ENCODE measurements around the gene VPS13C. TPM values are rescaled to one million over a fixed set of nuclear protein-coding genes. Genes with fewer than 3 reads are reported as not detected.
"Not testable (repeated sequence)": the region's sequence is repeated elsewhere in the genome, so short reads cannot be mapped to it uniquely, and the experiment has no call there.

The VPS13C gene
- polyA plus RNA-seq, 4 donors: 33.6 to 59.9 (median 41.1) TPM

DNA sequence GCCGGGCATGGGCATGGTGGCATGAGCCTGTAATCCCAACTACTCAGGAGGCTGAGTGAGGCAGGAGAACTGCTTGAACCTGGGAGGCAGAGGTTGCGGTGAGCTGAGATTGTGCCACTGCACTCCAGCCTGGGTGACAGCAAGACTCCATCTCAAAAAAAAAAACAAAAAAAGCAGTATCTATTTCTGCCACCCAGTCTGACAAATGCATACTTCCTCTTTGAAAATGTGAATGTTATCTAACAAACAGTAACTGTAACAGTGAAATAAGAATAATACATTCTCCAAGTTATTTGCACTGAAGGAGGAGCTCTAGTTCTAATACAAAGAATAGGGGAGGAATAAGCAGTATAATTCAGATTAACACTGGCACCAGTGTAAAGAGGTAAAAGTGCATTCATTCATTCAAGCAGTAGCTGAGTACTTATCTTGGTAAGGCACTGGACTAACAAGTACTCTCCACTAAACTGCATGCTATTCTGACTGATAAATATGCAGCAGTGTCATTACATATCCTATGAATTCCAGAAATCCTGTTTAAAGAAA, 12.9 kb downstream of the VPS13C start:
- no peak for DNase-seq (ENCODE audit: low read depth in 4 of 4, low spot score in 2 of 4)

DNA sequence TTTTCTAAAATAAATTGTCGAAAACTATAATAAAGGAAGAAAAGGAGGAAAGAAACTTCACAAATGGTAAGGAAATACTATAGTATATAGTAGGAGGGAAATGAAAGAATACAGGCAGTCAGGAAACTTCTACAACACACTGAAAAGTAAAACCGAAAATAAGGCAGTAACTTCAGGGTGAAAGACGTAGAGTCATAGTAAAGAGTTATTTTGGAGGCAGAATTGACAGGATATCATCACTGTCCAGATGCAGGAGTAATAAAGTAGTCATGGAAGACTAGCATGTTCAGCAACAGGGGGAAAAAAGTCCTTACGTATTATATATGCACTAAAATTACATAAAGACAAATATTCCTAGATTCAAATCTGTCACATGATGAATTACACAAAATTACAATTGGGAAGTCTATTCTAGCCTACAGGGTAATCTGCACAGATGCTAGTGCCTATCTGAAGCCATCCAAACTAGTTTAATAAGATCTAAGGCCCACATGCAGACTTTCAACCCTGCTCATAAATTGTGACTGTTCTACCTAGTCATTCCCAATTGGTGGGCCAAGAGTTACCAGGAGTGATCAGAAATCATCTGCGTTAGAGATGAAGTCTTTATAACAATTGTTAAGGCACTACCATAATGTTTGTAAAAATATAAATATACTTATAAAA, 14.0 kb downstream of the VPS13C start:
- DNase-seq (ENCODE audit: low read depth in 4 of 4, low spot score in 2 of 4): no peak

DNA sequence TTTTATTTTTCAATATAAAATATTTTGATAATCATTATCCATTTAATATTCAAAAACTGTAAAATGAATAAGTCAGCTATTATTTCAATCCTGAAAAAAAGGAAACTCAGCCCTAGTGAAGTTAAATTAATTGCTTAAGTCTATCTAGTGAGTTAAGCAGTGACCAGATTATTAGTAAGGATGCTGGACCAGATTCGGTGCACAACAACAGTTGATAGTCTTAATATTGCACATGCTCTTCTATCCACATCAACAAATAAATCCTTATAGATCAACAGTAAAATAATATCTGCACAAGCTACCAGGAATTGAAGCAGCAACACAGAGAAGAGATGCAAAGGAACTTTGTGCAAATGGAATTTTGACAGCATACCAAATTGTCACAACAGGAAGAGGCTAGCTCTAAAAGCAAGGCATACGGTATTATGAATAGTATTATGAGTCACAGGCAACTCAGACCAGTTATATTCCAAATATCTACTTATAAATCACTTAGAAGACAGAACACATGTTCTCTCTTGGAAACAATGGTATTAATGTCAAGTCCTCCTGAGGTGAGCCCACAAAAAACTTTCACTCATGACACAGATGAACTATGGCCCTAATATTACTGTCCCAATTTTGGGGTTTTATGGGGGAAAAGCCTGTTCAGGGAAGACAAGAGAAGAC, 24.9 kb downstream of the VPS13C start:
- DNase-seq (ENCODE audit: low read depth in 4 of 4, low spot score in 2 of 4): no peak

DNA sequence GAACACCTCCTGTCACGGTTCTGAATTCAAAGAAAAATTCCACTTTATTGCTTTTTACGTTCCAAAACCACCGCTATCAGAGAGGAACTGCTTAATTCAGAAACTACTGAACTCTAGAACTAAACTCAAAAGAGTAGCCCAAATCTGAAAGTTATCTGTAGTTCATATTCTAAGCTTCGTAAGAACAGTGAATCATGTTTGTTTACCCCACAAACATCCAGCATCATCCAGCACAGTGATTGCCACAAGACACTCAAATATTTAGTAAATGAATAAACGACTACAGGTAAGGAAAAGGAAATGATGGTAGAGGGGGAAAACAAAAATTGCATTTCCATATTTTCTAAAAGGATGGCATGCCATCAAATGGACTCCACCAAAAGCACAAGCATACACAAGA, 32.3 kb downstream of the VPS13C start:
- no peak for DNase-seq (ENCODE audit: low read depth in 4 of 4, low spot score in 2 of 4)

DNA sequence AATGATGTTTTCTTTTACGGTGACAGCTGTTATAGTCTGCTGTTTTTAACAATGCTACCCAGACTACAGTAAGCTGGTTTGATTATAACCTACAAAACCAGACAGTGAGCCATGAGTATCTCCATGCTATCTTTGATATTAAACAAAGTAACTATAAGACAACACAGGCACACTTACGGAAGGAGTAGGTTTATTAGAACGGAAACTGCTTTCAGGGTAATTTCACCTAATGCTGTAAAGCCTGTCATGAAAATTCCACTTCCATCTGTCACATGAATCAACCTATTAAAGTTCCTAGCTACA, 33.0 kb downstream of the VPS13C start:
- DNase-seq (ENCODE audit: low read depth in 4 of 4, low spot score in 2 of 4): no peak

DNA sequence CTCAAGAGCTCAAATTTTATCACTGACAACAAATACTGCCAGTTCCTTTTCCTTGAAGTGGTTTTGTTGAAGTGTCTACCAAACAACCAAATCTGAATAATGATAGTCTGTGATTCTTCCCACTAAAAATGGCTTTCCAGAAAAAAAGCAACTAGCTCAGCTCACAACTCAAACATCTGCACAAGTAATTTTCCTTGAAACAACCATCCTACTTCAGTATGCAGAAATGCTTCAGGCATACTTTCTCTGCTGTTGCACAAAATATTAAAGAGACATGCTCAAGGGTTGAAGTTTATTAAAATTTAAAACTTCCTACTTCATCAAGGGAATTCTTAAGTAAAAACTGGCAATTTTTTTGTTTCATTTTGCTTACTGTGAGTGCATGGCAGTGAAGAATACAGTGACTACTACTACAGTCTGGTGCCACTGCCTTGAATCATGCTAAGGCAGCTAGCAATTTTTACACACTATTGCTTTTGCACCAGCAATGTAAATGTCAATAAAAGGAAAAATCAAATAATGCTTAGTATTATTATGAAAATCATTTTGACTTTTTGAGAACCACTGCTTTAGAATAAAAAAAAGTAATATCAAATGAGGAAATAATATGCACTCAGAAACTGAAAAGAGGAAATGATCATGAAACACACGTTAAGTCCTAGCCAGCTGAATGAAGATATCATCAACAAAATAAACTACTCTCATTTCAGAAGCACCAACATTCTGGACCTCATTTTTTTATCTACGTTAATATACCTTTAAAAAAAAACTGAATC, 33.6 kb downstream of the VPS13C start:
- no peak for DNase-seq (ENCODE audit: low read depth in 4 of 4, low spot score in 2 of 4)

DNA sequence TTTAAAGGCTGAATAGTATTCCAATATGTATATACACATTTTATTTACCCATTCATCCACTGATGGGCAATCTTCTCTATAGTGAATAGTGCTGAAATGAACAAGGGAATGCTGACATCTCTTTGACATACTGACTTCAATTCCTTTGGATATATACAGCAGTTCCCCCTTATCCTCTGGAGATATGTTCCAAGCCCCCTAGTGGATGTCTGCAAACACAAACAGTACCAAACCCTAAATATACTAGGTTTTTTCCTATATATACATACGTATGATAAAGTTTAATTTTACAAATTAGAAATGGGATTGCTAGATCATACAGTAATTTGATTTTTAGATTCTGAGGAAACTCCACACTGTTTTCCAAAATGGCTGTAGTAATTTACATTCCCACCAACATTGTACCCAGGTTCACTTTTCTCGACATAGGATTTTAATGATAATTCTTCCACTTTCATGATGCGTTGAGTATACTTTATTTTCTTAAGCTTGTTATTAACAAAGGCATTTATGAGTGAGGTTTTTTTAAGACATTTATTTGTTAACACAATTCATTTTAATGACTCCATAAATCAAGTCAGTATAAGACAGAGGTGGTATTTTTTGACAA, 38.2 kb downstream of the VPS13C start:
- DNase-seq (ENCODE audit: low read depth in 4 of 4, low spot score in 2 of 4): no peak

DNA sequence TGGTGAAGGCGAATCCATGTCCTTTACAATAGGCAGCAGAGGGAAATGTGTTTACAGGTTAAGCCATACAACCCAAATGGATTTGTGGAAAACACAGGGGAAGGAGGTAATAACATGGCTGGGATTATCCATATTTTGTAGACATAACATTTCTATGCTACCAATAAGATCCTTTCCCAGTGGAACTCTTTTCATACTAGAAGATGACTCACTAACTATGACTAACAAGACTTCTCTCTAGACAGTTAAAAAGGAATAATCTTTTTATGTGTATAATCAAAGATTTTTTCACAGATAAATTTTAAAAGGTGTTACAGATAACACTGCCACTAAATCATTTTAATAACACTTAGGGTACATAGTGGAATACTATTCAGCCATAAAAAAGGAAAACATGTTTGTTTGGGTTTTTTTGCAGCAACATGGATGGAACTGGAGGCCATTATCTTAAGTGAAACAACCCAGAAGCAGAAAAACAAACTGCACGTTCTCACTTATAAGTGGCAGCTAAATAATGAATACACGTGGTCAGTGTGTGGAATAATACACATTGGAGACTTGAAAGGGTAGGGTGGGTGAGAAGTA, 39.6 kb downstream of the VPS13C start:
- no peak for DNase-seq (ENCODE audit: low read depth in 4 of 4, low spot score in 2 of 4)

DNA sequence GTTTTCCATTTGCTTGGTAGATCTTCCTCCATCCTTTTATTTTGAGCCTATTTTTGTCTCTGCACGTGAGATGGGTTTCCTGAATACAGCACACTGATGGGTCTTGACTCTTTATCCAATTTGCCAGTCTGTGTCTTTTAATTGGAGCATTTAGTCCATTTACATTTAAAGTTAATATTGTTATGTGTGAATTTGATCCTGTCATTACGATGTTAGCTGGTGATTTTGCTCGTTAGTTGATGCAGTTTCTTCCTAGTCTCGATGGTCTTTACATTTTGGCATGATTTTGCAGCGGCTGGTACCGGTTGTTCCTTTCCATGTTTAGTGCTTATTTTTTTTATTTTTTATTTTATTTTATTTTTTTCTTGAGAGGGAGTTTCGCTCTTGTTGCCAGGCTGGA, 54.9 kb downstream of the VPS13C start:
- not testable (repeated sequence) for DNase-seq (ENCODE audit: low read depth in 4 of 4, low spot score in 2 of 4)

DNA sequence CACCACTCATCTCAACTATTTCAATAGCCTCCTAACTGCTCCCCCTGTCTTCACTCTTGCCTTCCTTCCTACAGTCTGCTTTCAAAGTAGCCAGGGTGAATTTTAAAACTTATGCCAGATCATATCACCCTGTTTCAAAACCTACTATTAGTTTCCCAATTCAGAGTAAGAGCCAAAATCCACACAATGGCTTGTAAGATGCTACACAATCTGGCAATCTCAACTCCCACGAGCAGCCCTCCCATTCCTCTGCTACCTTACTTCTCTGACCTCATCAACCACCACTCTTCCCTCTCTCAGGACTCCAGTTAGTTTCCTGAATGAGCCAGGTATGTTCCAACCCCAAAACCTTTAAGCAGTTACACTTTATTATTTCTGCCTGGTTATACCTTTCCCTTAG, 62.5 kb downstream of the VPS13C start:
- no peak for DNase-seq (ENCODE audit: low read depth in 4 of 4, low spot score in 2 of 4)

DNA sequence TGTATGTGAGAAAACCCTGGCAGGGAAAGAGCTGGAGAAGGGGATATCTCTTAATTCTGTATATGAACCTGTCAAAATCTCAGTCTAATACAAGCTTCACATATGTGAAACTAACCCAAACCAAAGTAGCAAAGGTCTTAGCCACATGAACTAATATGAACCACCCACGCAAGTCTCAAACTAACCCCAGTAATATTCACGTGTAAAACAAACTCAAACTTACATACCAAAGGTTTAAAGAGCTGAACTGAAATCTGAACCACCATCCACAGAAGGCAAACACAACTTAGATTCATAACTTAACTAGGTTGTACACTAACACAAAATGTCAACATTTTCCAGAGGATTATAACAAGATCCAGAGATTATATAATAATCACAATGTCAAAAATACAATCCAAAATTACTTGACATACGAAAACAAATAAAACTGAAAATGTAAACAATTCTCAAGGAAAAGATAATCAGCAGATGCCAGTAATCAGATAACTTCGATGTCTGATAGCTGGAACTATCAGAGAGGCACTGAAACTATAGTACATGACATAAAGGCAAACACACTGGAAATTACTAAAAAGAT, 64.1 kb downstream of the VPS13C start:
- DNase-seq (ENCODE audit: low read depth in 4 of 4, low spot score in 2 of 4): no peak

DNA sequence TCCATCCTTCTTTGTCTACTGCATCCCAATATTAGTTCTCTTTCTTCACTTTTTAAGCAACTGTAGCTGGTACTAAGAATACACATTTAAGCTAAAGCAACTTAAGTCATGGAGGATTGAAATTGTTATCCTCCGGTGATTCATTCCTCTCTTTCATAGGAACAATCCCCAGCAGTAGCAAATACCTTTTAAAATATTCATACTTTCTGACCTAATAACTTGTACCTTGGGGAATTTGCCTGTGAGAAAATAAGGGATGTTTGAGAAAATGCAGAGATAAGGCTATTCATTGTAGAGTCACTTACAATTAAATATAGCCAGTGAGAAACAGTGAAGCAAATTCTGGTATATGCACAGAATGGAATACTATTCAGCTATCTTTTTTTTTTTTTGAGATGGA, 66.0 kb downstream of the VPS13C start:
- no peak for DNase-seq (ENCODE audit: low read depth in 4 of 4, low spot score in 2 of 4)

DNA sequence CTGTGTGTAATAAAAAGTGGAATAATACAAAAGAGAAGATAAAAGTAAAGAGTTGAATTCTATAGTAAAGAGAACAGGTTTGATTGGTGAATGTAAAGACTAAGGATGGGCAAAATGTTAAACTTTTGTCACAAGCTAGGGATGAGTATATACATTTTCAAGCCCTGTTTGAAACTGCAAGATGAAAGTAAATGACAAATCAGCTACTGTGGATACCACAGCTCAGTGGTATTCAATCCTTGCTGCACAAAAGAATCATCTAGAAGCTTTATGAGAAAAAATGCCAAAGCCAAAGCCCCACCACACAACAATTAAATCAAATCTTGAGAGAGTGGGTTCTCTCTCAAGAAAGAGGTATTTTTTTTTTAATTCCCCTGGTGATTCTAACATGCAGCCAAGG, 67.7 kb downstream of the VPS13C start:
- no peak for DNase-seq (ENCODE audit: low read depth in 4 of 4, low spot score in 2 of 4)

DNA sequence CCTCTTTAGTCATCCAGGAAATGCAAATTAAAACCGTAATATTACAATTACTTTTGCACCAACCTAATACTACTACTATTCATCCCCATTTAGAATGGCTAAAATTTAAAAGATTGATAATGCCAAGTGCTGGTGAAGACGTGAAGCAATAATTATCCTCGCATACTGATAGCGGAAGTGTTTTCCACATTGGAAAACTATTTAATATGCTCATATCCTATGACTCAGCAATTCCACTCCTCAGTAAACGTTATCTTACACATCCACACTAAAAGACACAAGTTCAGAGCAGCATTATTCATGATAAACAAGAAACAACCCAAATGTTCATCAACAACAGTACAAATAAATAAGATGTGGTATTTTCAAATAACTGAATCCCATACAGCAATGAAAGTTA, 70.6 kb downstream of the VPS13C start:
- no peak for DNase-seq (ENCODE audit: low read depth in 4 of 4, low spot score in 2 of 4)

DNA sequence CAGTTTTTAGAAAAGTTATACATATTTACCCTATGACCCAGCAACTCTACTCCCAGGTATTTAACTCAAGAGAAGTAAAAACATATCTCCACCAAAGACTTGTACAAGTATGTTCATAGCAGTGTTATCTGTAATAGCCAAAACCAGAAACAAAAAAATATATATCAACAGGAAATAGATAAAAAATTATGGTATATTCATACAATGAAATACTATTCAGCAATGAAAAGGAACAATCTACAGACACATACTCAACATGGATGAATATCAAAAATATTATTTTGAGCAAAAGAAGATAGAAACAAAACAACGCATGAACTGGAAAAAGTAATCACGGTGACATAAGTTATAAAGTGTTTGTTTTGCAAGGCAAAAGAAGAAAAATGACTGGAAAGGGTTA, 72.4 kb downstream of the VPS13C start:
- DNase-seq (ENCODE audit: low read depth in 4 of 4, low spot score in 2 of 4): no peak

DNA sequence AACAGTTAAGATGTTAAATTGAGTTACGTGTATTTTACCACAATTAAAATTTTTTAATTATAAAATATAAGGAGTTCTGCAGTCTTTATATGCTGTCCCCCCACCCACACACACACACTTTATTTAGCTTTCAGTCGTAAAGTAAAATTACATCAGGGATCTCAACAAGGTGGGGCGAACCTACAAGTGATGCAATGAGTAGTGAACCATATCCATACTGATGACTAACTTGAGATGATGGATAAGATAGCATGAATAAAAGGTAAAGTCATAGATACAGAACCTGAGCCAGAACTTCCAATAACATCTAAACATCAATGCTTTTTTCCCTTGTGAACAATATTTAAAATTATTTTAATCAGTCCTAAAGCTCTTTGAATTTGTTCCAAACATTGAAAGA, 77.2 kb downstream of the VPS13C start:
- DNase-seq (ENCODE audit: low read depth in 4 of 4, low spot score in 2 of 4): no peak

DNA sequence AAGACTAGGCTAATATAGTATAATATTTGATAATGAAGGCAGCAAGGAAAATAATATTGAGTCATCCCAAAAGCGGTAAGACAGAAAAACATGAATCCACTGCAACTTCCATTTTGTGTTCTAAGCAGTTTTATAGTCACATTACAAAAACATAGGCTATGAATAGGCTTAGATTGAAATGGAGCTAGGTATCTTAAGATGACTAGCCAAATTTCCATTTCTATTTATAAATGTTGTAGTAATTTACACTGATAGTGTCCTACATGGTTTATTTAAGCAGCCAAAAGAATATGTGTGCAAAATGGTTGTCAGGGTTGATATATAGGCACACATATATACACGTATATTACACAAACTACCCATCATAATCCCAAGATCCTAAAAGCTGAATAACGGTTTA, 82.0 kb downstream of the VPS13C start:
- DNase-seq (ENCODE audit: low read depth in 4 of 4, low spot score in 2 of 4): no peak

DNA sequence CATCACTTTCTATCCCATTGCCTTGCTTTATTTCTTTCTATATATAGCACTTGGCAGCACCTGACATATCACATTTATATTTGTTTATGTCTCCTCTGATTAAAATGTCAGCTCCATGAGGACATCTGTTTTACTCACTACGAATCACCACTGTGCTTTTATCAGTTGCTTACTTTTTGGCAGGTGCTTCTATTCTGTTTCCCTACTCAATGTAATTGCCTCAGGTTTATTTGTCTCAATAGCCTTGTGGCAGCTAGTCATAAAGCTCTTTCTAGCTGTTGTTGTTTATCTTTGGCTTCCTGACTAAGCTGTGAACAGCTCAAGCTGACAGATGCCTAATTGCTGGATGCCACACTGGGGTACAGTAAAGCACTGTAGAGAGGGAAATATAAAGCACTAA, 85.5 kb downstream of the VPS13C start:
- no peak for DNase-seq (ENCODE audit: low read depth in 4 of 4, low spot score in 2 of 4)

DNA sequence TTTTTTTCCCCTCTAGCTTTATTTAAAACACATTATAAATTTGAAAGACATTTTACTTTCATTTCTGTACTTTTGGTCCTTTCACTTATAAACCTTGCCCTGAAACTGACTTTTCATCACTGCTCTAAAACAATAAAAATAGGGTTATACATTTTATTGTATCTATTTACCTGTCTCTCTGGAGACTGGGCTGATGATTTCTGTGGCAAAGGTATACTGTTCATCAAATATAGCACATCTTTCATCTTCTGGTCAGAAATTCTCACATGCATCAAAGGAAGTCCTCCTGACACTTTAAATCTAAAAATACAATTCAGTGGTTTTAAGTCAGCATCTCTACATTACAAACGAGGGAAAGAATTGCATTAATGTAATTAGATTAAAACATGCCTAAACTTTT, 86.1 kb downstream of the VPS13C start:
- no peak for DNase-seq (ENCODE audit: low read depth in 4 of 4, low spot score in 2 of 4)

DNA sequence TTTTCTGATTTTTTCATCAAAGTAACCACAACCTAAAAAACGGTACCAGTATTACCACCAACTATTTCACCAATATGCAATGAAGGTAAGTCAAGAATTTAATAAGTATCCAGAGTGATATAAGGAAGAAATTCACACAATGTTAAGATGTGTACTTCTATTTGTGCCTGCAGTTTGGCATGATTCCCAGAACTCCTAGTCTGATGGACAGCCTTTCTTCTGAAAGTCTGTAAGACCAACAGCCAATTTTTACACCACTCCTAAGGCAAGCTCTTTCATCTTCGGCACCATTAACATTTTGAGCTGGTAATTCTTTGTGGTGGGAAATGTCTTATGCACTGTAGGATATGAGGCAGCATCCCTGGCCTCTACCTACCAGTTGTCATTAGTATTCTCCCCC, 108.3 kb downstream of the VPS13C start:
- DNase-seq (ENCODE audit: low read depth in 4 of 4, low spot score in 2 of 4): no peak

DNA sequence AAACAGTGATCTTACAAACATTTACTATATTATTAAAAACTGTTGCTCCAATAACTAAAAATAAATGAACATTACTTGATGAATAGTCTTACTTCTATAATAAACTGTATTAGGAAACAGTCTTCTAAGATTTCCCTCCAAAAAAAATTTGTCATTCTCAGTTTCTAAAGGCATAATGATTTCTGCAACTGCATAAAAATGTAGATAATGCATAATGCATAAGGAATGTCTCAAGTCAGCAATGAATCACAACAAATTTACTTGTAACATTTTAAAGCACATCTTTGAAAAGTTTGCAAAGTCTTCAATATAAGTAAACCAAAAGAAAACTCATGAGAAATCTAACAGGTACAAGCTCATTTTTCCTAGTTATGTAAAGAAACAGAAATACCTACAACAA, 113.5 kb downstream of the VPS13C start:
- DNase-seq (ENCODE audit: low read depth in 4 of 4, low spot score in 2 of 4): no peak

Measured in left renal cortex interstitium (tissue), 4 donors.